GM18517 (cell line): ENCODE measurements around the gene NME4.

Experiments
- ATAC-seq: cut with Tn5 transposase; IDR thresholded peaks from one replicate; pipeline ENCODE4 v1.9.1; 2021; ENCODE audit warnings: mild to moderate bottlenecking, moderate library complexity; ENCODE audit not compliant: unreplicated experiment

The NME4 gene

DNA sequence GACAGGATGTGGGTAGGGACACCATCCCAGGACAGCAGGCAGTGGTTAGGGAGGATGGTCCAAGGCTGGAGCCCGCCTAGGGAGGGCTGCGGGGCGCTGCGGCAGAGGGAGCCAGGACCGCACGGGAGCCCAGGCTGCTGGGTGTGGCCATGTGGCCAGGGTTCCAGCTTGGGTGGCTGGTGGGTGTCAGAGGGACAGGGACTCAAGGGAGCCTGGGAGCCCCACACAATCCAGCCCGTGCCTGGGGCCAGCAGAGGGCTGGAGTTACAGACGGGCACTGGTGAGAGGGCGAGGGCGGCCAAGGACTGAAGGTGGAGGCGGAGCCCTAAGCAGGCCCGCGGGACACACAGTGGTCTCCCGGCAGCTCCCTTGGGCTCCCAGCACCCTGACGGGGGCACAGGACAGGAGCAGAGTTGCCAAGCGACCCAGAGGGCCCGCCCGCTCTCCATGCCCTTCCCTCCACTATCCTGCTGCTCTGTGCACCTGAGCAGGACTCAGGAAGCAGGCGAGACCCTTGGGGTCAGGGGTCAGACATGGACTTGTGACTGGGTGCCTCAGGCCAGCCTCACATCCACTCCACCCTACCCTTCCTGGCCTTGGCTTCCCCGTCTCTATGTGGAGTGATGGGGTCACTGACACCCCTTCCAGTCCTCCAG is 33.8 kb upstream of the NME4 start:
- no peak for ATAC-seq

GRCh38 chr16:363766-364490 is 33.1 kb upstream of the NME4 start:
- ATAC-seq: no peak

DNA sequence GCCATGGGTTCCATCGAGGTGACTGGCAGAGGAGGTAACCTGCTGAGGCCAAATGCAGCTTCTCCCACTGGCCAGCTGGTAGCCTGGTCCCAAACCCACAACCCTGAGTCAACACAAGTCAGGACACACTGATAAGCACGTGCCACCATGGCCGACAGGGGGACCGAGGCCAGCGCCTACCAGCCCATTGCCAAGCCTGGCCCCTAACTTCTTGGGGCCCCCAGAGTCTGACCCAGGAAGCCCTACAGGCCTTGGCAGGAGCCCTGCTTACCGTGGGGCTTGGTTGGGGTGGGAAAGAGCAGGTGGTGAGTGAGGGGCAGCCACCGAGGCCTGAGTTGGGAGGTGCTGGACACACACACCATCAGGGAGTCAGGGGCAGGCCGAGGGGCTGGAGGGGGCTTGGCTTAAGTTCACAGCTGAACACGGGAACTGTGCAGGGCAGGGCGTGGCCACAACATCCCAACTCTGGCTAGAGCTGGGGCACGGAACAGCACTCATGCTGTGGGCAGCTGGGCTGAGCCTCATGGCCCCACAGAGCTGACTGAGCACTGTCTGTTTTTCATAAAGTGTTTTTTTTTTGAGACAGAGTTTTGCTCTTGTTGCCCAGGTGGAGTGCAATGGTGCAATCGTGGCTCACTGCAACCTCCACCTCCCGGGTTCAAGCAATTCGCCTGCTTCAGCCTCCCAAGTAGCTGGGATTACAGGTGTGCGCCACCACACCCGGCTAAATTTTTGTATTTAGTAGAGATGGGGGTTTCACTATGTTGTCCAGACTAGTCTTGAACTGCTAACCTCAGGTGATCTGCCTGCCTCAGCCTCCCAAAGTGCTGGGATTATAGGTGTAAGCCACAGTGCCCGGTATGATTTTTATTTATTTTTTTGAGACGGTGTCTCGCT is 32.2 kb upstream of the NME4 start:
- ATAC-seq: no peak

DNA sequence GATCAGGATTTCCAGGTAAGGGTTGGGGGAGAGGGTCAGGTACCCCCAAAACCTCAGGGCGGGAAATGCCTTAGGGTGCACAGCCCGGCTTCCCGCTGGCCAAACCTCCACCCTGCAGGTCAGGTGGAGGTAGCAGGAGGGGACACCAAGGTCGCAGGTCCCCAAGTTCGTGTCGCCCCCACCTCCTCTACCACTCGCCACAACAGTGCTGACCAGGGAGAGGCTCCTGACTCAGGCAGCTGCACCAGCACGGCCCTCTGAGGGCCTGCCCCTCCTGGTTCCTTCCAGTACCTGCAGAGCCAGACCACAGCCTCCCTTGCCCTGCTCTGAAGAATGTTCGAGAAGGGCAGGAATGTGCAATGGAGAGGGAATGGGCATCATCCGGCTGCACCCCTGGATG is 30.5 kb upstream of the NME4 start:
- no peak for ATAC-seq

GRCh38 chr16:367333-367903 is 29.6 kb upstream of the NME4 start:
- ATAC-seq: no peak

DNA sequence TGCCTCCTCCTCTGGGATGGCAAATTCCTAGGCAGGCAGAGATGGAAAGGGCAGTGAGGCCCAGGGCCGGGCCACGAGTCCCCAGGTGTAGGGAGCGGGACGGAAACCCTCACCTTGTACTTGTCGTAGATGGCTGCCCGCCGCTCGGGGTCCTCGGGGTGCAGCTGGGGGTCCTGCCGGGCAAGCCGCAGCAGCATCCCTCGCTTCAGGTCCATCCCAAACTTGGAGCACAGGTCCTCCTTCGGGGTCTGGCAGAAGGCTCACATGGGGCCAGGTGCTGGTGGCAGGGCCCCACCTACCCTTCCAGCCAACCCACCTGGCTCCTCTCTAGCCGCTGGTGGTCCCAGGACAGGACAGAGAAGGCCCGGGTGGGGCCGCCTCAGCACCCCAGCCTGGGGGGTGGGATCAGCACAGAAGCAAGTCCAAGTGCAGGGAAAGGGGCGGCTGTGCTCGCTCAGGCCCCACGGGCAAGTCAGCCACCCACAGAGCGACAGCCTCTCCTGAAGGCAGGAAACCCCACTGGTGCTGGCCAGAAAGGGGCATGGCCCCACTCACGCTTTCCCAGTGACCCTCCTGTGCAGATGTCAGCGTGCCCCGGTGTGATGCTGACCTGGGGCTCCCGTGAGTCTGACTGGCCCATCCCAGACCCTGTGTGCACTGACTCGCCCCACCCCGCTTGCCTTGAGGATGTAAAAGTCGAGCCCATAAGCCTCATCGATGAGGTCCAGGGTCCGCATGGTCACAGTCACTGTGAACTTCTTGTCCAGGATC is 28.4 kb upstream of the NME4 start:
- ATAC-seq: no peak

DNA sequence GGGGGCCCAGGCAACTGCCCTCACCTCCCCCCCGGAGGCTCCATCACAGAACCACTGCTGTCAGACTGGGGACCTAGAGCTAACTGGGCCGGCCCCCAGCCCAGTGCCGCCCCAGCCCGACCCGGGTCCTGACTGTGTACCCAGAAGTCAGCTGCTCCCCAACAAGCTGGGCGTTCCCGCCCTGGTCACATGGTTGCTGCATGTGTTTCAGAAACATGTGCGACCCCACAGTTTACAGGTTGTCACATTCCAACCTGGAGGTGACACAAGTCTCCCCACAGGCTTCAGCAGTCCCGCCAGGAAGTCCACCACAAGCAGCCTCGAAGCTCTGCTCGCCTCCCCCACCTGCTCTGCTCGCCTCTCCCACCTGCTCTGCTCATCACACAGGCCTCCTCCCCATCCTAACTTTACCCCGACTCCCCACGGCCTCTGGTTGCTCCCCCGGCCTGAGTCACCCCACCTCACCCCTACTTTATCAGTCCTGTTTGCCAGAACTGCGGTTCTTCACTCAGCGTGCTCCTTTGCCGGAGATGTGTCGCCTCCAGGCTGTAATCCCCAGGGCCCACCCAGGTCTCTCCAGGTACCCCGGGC is 27.6 kb upstream of the NME4 start:
- ATAC-seq: no peak

DNA sequence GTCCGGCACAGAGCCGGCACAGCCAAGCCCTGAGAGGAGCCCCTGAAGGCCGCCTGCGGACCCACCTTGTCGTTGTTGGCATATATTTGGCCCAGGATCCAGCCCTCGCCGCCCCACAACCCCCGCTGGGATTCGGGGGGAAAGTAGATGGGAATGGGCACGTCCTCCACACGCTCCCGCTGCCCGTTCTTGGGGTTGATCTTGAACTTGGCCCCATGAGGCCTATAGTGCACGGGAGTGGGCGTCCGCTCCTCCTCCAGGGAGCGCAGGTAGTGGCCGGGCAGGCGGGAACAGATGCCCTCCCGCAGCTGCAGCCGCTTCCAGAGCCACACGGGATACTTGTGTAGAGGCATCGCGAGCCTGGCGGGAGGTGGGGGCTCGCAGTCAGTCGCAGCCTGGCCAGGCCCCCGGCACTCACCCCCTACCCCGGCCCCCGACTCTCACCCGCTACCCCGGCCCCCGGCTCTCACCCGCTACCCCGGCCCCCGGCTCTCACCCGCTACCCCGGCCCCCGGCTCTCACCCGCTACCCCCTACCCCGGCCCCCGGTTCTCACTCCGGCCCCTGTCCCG is 27.0 kb upstream of the NME4 start:
- ATAC-seq: no peak

DNA sequence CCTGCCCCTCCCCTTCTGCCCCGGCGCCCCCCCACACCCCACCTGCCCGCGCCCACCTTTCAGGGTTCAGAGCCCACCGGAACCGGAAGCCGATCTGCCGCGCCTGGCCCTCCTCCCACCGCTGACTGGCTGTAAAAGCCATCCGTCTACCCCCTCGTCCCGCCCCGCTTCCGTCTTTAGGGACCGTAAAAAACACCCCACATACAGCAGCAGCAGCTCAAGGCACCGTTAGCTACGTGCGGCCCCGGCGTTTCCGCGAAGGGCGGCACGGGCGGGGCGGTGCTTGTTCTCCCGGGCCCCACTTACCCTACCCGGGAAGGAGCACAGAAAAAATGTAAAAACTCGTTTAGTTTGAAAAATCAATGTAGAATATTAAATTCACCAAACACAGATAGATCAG is 26.6 kb upstream of the NME4 start, which contains the start of gene MRPL28:
Gene MRPL28, minus strand, starts transcription at position 96 of the 400 bp plus-strand sequence. CDS start 320 bp downstream, outside the sequence.
- ATAC-seq: peak; percentile 74

DNA sequence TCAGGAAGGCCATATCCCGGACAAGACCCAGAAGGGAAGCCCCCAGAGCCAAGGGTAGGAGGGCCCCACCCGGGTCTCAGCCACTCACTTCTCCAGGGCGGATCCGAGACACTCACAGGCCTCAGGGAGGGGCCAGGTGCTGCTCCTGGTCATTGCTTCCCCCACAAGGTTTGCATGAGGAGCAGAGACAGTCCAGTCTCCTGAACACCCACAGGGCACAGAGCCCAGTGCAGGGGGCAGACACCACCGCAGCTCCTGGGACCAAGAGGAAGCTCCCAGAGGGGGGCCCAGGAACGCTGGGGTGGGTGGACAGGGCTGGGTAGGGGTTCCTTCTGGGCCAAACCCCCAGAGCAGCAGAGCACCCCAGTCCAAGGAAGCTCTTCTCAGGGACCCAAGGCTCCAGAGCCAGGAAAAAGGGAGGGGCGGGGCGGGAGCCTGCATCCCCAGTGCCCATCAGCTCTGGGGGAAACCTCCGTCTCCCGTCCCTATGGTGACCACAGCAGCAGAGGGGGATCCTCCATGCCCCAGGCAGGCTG is 26.0 kb upstream of the NME4 start:
- no peak for ATAC-seq

- ATAC-seq: no peak
Measured at GRCh38 chr16:371515-372301, 25.3 kb upstream of the NME4 start.

GRCh38 chr16:372302-372983 is 24.6 kb upstream of the NME4 start:
- ATAC-seq: no peak

DNA sequence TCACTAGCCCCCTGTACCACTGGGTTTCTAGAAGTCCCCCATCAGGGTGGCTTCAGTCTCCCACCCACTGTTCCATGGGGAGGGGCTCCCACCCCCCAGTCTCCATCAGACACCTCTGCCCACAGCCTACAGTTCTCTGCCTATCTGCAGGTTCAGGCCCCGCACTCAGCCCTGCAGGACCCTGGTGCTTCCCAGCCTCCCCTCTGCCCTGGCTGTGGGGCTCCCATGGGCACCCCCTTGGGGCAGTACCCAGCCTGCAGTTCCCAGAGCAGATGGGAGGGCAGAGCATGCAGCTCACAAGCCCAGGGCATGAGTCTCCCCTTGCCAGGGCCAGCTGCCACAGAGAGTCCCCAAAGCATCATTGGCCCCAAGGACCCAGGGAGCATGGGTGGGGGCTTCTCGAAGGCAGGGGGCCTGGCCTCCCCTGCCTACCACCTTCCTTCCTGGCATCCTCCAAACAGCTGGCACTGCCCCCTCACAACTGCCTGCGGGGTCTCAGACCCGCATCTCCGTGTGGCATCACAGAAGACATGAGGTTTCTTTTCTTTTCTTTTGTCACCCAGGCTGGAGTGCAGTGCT is 23.9 kb upstream of the NME4 start:
- ATAC-seq: no peak

GRCh38 chr16:373848-374615 is 23.0 kb upstream of the NME4 start:
- no peak for ATAC-seq

DNA sequence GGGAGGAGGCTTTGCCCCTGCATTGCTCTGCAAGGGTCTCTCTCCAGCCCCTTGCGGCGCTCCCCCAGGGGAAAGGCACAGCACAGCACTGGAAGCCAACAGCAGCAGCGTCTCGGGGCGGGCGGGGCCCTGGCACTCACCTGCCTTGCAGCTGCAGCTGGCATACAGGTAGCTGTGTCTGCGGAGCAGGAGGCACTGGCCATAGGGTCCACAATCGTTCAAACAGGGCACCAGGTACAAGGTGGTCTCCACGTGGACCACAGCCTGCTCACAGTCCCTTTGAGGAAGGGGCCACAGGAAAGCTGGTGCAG is 22.4 kb upstream of the NME4 start:
- ATAC-seq: no peak

GRCh38 chr16:375212-375611 is 21.8 kb upstream of the NME4 start:
- no peak for ATAC-seq
